Sigmoid colon (tissue), 7 donors: ENCODE results near the gene RPS6KA5. TPM values are rescaled to one million over a fixed set of nuclear protein-coding genes. Genes with fewer than 3 reads are reported as not detected.

Experiments used
- DNase-seq: peaks from one replicate; pipeline ENCODE4 v3.0.0-alpha.2; 2019
- H3K27ac ChIP-seq, 4 donors: fragments of 200-600 bp; sonication (generic); one replicate each; pipeline ENCODE4 v1.5.1; 2016 to 2019; ENCODE audit warnings: mild to moderate bottlenecking in 1 of 4
- H3K27me3 ChIP-seq, 3 donors: fragments of 200-600 bp; sonication (generic); one replicate each; pipeline ENCODE4 v1.5.1; 2019; ENCODE audit warnings: mild to moderate bottlenecking in 1 of 3
- H3K36me3 ChIP-seq, 4 donors: fragments of 200-600 bp; sonication (generic); one replicate each; pipeline ENCODE4 v1.5.1; 2016 to 2019
- H3K4me1 ChIP-seq, 4 donors: fragments of 200-600 bp; sonication (generic); one replicate each; pipeline ENCODE4 v1.5.1; 2017 to 2019
- H3K4me3 ChIP-seq, 4 donors: fragments of 200-600 bp; sonication (generic); one replicate each; pipeline ENCODE4 v1.5.1; 2017 to 2019; ENCODE audit warnings: mild to moderate bottlenecking in 2 of 4, moderate library complexity in 1 of 4
- H3K9me3 ChIP-seq, 4 donors: fragments of 200-600 bp in 3 of 4; sonication (generic) in 3 of 4; one replicate each; pipeline versions ENCODE4 v1.5.1 to v1.6.1; 2013 to 2019
- EP300 ChIP-seq, 4 donors: sonication (generic); formaldehyde crosslinking; IDR thresholded peaks; one replicate each; pipeline ENCODE4 v1.6.1; 2017; ENCODE audit warnings: antibody characterized with exemption in 4 of 4
- POLR2A ChIP-seq, 2 donors: fragments of 450-650 bp; IDR thresholded peaks; one replicate each; pipeline ENCODE4 v1.6.1; 2016; ENCODE audit warnings: antibody characterized with exemption in 2 of 2, mild to moderate bottlenecking in 2 of 2, moderate library complexity in 2 of 2
- POLR2AphosphoS5 ChIP-seq, 4 donors: sonication (generic); formaldehyde crosslinking; IDR thresholded peaks; one replicate each; pipeline ENCODE4 v1.6.1; 2017; ENCODE audit warnings: antibody characterized with exemption in 4 of 4
- WGBS, 2 donors: extraction: QIAGEN DNeasy Blood & Tissue Kit; methylation state at CpG; one replicate each; pipeline ENCODE4 v1.1.7; 2013; 5-methylcytosine and 5-hydroxymethylcytosine counted together
- intact Hi-C: fragments of 100-400 bp; cut with DNase I; formaldehyde crosslinking; loops from one replicate; pipeline ENCODE4 v1.15.1; 2023
- polyA plus RNA-seq, 3 donors: library from polyadenylated mRNA; stranded (reverse); fragments of 200-250 nt; gene quantifications; one replicate each; pipeline ENCODE4 v1.2.3, GENCODE V29; 2013
- total RNA-seq, 4 donors: library from RNA; depleted of rRNA; stranded (reverse); fragments of >200 nt; gene quantifications; one replicate each; pipeline ENCODE4 v1.1.0, GENCODE V29; 2016
- TF ChIP-seq, protein P1 (sequence below), 4 experiments: fragments of 450-650 bp in 3 of 4; fragments of 200-600 bp in 1 of 4; IDR thresholded peaks; one replicate each; pipeline ENCODE4 v1.5.1; 2016 to 2019; ENCODE audit warnings: antibody characterized with exemption in 4 of 4, mild to moderate bottlenecking in 3 of 4, moderate library complexity in 2 of 4
- donor health status: healthy with polysubstance abuse.
- donor health status: Bipolar disorder and iron deficiency.
- donor health status: healthy.

Gene RPS6KA5
- total and polyA plus RNA-seq, 7 donors = 3.6 to 36.4 (median 18.2) TPM

DNA sequence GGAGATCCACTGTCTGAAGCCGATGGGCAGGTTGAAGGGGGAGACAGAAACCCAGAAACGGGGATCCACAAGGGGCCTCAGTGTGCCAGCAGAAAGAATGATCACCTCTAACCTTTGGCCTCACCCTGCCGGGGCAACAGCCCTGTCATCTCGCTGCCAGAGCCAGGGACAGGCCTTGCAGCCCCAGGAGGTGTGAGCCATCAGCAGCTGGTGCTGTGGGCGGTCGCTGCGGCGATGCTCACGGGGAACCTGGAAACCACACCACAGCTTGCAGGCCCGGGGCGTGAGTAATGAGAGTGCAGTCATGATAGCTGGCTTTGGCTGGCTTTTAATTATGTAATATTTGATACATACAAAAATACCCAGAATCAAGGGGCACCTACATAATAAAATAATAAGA lies 239.5 kb downstream of the RPS6KA5 start:
- peaks cover 0 to 5% (median 2%) of the 10 kb centered on the region in 4 donors for H3K4me1 ChIP-seq
- 54 to 76% methylated on average over 11 of the region's 11 CpGs for WGBS, 2 donors
- TF ChIP-seq, protein P1, sequence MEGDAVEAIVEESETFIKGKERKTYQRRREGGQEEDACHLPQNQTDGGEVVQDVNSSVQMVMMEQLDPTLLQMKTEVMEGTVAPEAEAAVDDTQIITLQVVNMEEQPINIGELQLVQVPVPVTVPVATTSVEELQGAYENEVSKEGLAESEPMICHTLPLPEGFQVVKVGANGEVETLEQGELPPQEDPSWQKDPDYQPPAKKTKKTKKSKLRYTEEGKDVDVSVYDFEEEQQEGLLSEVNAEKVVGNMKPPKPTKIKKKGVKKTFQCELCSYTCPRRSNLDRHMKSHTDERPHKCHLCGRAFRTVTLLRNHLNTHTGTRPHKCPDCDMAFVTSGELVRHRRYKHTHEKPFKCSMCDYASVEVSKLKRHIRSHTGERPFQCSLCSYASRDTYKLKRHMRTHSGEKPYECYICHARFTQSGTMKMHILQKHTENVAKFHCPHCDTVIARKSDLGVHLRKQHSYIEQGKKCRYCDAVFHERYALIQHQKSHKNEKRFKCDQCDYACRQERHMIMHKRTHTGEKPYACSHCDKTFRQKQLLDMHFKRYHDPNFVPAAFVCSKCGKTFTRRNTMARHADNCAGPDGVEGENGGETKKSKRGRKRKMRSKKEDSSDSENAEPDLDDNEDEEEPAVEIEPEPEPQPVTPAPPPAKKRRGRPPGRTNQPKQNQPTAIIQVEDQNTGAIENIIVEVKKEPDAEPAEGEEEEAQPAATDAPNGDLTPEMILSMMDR (IDR thresholded peaks at IDR 0.05) = no peak
- no peak for TF ChIP-seq EP300 (IDR thresholded peaks at IDR 0.05)
- no peak for TF ChIP-seq POLR2A (IDR thresholded peaks at IDR 0.05)
- no peak for TF ChIP-seq POLR2AphosphoS5 (IDR thresholded peaks at IDR 0.05)
- no peak overlapping the region for H3K4me3 ChIP-seq
- no peak overlapping the region for H3K27ac ChIP-seq
- DNase-seq = no peak
- H3K9me3 ChIP-seq = peaks cover 0 to 3% (median under 1%) of the 10 kb centered on the region in 4 donors
- intact Hi-C loops = no loop called here
- no peaks in the 10 kb centered on the region for H3K36me3 ChIP-seq
- no peaks in the 10 kb centered on the region for H3K27me3 ChIP-seq

DNA sequence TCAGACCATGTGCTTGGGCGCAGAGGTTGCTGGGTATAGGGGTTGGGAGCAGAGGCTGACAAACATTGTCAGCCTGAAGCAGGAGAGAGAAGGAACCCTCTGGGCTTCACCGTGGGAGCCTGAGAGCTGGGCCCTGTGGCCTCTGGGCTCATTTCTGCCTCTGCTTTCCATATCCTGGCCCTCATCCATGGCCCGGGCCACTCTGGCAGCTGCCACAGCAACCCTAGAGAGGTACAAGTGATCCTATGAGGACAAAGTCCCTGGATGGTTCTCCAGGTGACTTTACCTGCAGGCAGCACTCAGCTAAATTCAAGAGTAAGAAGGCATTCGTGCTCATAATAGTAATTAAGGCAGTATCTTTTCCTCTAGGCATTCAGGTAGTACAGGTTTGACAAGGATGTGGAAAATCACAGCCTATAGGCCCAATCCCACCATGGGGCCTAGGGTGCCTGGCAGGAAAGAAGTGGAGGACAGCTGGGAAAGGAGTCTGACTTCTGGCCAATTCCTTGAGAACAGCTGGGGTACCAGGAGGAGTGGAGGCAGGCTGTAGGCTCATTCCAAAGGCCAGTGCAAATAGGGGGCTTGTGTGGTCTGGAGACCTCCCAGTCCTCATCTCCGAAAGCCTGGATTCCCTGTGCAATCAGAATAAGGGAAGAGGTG lies 240.6 kb downstream of the RPS6KA5 start:
- WGBS, 2 donors = 50 to 80% methylated on average over 5 of the region's 5 CpGs
- H3K4me1 ChIP-seq = peaks cover 0 to 13% (median 8%) of the 10 kb centered on the region in 4 donors
- peaks cover 0 to 3% (median under 1%) of the 10 kb centered on the region in 4 donors for H3K9me3 ChIP-seq
- H3K4me3 ChIP-seq = no peak overlapping the region
- H3K27ac ChIP-seq = no peak overlapping the region
- no peaks in the 10 kb centered on the region for H3K36me3 ChIP-seq
- intact Hi-C loops = loop anchor here (5.0 kb wide), 2 partner anchors 418 to 438 kb away; no protein-coding TSS in a partner anchor
- H3K27me3 ChIP-seq = no peaks in the 10 kb centered on the region
- DNase-seq = no peak
- no peak for TF ChIP-seq POLR2A (IDR thresholded peaks at IDR 0.05)
- no peak for TF ChIP-seq POLR2AphosphoS5 (IDR thresholded peaks at IDR 0.05)

DNA sequence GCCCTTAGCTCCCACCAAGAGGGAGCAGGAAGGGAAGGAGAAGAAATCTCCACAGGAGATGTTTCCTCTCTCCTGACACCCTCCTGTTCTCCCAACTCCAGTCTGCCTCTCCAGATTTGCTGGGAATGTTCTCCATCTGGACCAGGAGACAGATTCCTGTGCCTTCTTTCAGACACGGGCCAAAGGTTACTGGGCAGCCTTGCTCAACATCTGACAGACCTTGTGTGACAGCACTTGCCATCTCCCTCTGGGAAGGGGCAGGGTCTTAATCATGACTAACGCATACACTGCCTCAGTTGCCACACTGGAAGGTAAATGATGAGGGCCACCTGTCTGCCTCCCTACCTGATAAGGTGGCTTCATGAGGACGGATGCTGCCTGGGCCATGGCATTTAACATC lies 241.7 kb downstream of the RPS6KA5 start:
- WGBS, 2 donors = 88 to 90% methylated on average over 3 of the region's 3 CpGs
- H3K27me3 ChIP-seq = no peaks in the 10 kb centered on the region
- peaks cover 0 to 3% (median under 1%) of the 10 kb centered on the region in 4 donors for H3K9me3 ChIP-seq
- no peaks in the 10 kb centered on the region for H3K36me3 ChIP-seq
- no peak for DNase-seq
- intact Hi-C loops = loop anchor here (5.0 kb wide), 2 partner anchors 416 to 436 kb away; no protein-coding TSS in a partner anchor
- TF ChIP-seq, protein P1 (IDR thresholded peaks at IDR 0.05) = no peak
- TF ChIP-seq POLR2A (IDR thresholded peaks at IDR 0.05) = no peak
- no peak for TF ChIP-seq POLR2AphosphoS5 (IDR thresholded peaks at IDR 0.05)
- TF ChIP-seq EP300 (IDR thresholded peaks at IDR 0.05) = no peak
- H3K4me1 ChIP-seq = peaks cover 0 to 20% (median 17%) of the 10 kb centered on the region in 4 donors
- H3K27ac ChIP-seq = no peak overlapping the region
- no peak overlapping the region for H3K4me3 ChIP-seq

DNA sequence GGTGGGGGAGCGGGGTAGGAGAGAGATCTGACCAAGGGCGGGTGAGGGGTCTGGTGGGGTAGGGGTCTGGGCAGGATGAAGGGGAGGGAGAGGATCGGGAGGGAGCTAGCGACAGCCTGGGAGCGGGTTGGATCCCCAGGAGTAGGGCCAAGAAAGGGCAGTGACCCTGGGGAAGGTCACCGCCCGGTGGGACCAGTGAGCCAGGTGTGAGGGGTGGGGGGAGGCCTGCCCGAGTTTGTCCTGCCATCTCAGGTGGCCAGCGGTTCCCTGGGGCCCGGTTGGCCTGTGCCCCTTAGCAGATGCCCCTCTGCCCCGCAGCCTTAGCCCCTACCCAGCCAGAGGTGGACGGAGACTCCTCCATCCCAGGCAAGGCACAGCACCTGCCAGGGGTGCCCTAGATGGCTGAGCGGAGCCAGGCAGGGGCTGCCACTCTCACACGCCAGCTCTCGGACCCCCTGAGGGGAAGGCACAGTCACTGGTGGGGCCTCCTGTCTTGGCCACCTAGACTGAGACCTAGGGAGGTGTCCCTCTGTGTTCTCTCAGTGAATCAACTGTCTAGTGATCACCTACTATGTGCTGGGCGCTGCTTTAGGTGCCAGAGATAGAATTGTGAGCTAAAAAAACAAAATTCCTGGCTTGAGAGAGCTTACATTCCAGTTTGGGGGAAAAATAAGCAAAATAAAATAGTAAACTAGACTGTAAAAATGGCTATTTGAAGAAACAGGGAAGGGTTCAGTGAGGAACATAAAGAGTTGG lies 243.6 kb downstream of the RPS6KA5 start:
- no peak for DNase-seq
- Histone ChIP-seq H3K4me1 (peaks cover 0 to 20% (median 17%) of the 10 kb centered on the region in 4 donors), H3K27ac (peak overlapping the region in 3 of 4 donors; percentile 31 to 50 (median 47)), H3K4me3 (peak overlapping the region in 3 of 4 donors; percentile 76 to 84 (median 81)), H3K36me3 (no peaks in the 10 kb centered on the region), H3K27me3 (no peaks in the 10 kb centered on the region), H3K9me3 (no peaks in the 10 kb centered on the region)
- WGBS, 2 donors = 35 to 48% methylated on average over 16 of the region's 16 CpGs
- TF ChIP-seq EP300 (IDR thresholded peaks at IDR 0.05) = no peak
- TF ChIP-seq, protein P1 (IDR thresholded peaks at IDR 0.05) = peak in 1 of 4 experiments; percentile 26
- intact Hi-C loops = loop anchor here (2.0 to 5.0 kb wide), 4 partner anchors 58 to 516 kb away; no protein-coding TSS in a partner anchor
